Prostate gland (tissue), 2 donors: ENCODE measurements around the gene SOX5.

Source experiments
- CTCF ChIP-seq, 4 experiments: fragments of 200-600 bp in 2 of 4; fragments of 450-650 bp in 2 of 4; sonication (generic) in 2 of 4; IDR thresholded peaks; 1 replicate in 3 of 4; 2 replicates in 1 of 4; pipeline ENCODE4 v1.5.1; 2016 to 2019; ENCODE audit warnings: antibody characterized with exemption in 4 of 4, mild to moderate bottlenecking in 2 of 4, moderate library complexity in 2 of 4
- POLR2A ChIP-seq: fragments of 450-650 bp; IDR thresholded peaks from one replicate; pipeline ENCODE4 v1.6.1; 2016; ENCODE audit warnings: antibody characterized with exemption, mild to moderate bottlenecking
- POLR2AphosphoS5 ChIP-seq: sonication (generic); formaldehyde crosslinking; IDR thresholded peaks from one replicate; pipeline ENCODE4 v1.6.1; 2017; ENCODE audit warnings: antibody characterized with exemption

GRCh38 chr12:23911574-23911973 is 37.9 kb downstream of the SOX5 start:
- TF ChIP-seq CTCF (IDR thresholded peaks at IDR 0.05) (no peak), POLR2AphosphoS5 (no peak), POLR2A (no peak)
